Peyer's patch (tissue), 4 donors: Measurements from ENCODE around the gene RPL22.

Source experiments
- POLR2A ChIP-seq, 2 donors: fragments of 450-650 bp; IDR thresholded peaks; one replicate each; pipeline ENCODE4 v1.5.1; 2017; ENCODE audit warnings: antibody characterized with exemption in 2 of 2, mild to moderate bottlenecking in 2 of 2, moderate library complexity in 2 of 2
- TF ChIP-seq, protein P1 (sequence below), 6 experiments: fragments of 450-650 bp in 4 of 6; fragments of 200-600 bp in 2 of 6; sonication (generic) in 1 of 6; IDR thresholded peaks; one replicate each; pipeline ENCODE4 v1.5.1; 2017 to 2019; ENCODE audit warnings: antibody characterized with exemption in 6 of 6, mild to moderate bottlenecking in 3 of 6, moderate library complexity in 1 of 6

DNA sequence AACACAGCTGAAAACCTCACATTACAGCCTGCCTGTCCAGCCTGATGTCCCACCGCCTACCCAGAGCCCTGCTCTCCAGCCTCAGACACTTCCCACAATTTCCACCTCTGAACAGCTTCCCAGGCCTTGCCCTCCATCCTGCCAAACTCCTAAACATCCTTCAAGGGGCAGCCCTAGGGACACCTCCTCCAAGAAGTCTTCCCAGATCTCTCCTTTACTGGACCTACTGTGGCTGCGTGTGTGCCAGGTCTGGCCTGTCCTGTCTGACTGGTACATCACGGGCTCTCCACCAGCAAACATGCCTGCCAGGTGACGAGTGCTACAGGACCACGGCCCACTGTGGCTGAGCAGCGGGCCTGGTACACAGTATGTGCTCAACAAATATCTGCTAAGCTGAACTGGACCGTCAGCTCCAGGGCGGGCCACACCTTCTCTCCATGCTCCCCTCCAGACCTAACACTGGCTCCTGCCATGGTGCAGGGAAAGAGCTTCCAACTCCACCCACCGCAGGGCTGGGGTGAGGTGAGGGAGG is 48.0 kb downstream of the RPL22 start:
- TF ChIP-seq, protein P1, sequence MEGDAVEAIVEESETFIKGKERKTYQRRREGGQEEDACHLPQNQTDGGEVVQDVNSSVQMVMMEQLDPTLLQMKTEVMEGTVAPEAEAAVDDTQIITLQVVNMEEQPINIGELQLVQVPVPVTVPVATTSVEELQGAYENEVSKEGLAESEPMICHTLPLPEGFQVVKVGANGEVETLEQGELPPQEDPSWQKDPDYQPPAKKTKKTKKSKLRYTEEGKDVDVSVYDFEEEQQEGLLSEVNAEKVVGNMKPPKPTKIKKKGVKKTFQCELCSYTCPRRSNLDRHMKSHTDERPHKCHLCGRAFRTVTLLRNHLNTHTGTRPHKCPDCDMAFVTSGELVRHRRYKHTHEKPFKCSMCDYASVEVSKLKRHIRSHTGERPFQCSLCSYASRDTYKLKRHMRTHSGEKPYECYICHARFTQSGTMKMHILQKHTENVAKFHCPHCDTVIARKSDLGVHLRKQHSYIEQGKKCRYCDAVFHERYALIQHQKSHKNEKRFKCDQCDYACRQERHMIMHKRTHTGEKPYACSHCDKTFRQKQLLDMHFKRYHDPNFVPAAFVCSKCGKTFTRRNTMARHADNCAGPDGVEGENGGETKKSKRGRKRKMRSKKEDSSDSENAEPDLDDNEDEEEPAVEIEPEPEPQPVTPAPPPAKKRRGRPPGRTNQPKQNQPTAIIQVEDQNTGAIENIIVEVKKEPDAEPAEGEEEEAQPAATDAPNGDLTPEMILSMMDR (IDR thresholded peaks at IDR 0.05): no peak
- TF ChIP-seq POLR2A (IDR thresholded peaks at IDR 0.05): no peak
